Uterus (tissue), 2 donors: Measurements from ENCODE around the gene SCLY.

Source experiments
- POLR2A ChIP-seq, 2 donors: fragments of 450-650 bp; IDR thresholded peaks; one replicate each; pipeline ENCODE4 v1.6.1; 2016; ENCODE audit warnings: antibody characterized with exemption in 2 of 2, mild to moderate bottlenecking in 1 of 2, moderate library complexity in 1 of 2
- TF ChIP-seq, protein P1 (sequence below), 4 experiments: fragments of 200-600 bp in 2 of 4; fragments of 450-650 bp in 2 of 4; sonication (generic) in 2 of 4; IDR thresholded peaks; one replicate each; pipeline ENCODE4 v1.5.1; 2016 to 2019; ENCODE audit warnings: antibody characterized with exemption in 4 of 4, mild to moderate bottlenecking in 2 of 4, moderate library complexity in 1 of 4

DNA sequence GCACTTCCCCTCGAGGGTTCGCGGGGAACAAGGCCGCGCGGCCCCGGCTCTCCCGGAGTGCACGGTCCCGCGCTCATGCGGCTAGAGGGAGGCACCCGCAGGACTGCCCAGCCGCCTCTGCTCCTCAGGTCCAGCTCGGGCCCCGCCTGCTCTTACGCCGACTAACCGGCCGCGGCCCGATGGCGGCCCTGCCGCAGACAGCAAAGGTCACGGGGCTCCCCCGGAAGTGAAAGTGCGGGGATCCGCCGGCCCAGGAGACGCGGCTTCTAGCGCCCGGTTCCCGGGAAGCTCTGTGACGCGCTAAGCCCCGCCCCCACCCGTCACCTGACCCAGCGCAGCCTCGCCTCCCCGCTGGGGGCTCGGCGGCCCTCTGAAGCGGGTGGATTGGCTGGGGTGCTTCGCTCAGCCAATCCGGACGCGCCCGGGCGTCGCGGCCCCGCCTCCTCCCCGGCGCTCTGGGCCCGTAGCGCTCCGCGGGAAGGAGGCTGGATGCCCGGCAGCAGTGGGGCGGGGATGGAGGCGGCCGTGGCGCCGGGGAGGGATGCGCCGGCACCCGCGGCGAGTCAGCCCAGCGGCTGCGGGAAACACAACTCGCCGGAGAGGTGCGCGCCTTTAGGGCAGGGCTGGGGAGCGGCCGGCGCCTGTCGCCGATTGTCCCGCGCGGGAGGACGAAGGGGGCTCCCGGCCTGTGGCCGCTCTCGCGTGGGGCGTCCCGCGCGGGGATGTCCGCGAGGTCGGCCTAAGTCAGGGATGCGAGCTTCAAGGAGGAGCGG, at the start of gene SCLY:
- TF ChIP-seq, protein P1, sequence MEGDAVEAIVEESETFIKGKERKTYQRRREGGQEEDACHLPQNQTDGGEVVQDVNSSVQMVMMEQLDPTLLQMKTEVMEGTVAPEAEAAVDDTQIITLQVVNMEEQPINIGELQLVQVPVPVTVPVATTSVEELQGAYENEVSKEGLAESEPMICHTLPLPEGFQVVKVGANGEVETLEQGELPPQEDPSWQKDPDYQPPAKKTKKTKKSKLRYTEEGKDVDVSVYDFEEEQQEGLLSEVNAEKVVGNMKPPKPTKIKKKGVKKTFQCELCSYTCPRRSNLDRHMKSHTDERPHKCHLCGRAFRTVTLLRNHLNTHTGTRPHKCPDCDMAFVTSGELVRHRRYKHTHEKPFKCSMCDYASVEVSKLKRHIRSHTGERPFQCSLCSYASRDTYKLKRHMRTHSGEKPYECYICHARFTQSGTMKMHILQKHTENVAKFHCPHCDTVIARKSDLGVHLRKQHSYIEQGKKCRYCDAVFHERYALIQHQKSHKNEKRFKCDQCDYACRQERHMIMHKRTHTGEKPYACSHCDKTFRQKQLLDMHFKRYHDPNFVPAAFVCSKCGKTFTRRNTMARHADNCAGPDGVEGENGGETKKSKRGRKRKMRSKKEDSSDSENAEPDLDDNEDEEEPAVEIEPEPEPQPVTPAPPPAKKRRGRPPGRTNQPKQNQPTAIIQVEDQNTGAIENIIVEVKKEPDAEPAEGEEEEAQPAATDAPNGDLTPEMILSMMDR (IDR thresholded peaks at IDR 0.05), result peak in 2 of 4 experiments; percentile 21 to 27
- peak; percentile 83 to 85 for TF ChIP-seq POLR2A (IDR thresholded peaks at IDR 0.05)
